HepG2 (cell line): Measurements from ENCODE around the gene ZNF101. TPM values are rescaled to one million over a fixed set of nuclear protein-coding genes. Genes with fewer than 3 reads are reported as not detected.

Experiments
- AKAP8 ChIP-seq: sonication (generic); formaldehyde crosslinking; IDR thresholded peaks from 2 replicates; pipeline ENCODE4 v1.5.1; 2020; ENCODE audit warnings: mild to moderate bottlenecking, missing genetic modification reagents
- CENPBD1 ChIP-seq: sonication (generic); formaldehyde crosslinking; IDR thresholded peaks from 2 replicates; pipeline ENCODE4 v1.8.0; 2022; ENCODE audit warnings: missing genetic modification reagents, low read depth, mild to moderate bottlenecking, borderline replicate concordance
- CENPT ChIP-seq: sonication (generic); formaldehyde crosslinking; IDR thresholded peaks from 2 replicates; pipeline ENCODE4 v1.8.0; 2022; ENCODE audit warnings: low read depth, mild to moderate bottlenecking, moderate library complexity, missing genetic modification reagents
- FOSL2 ChIP-seq: sonication (generic); formaldehyde crosslinking; IDR thresholded peaks from 2 replicates; pipeline ENCODE4 v1.4.0; 2020; ENCODE audit warnings: missing genetic modification reagents
- GATA4 ChIP-seq: sonication (generic); IDR thresholded peaks from 2 replicates; pipeline ENCODE4 v1.6.1; 2016; ENCODE audit warnings: antibody characterized with exemption, low read depth, borderline replicate concordance
- GPBP1L1 ChIP-seq: sonication (generic); formaldehyde crosslinking; IDR thresholded peaks from 2 replicates; pipeline ENCODE4 v1.5.0; 2020; ENCODE audit warnings: mild to moderate bottlenecking, missing genetic modification reagents
- HMG20A ChIP-seq: IDR thresholded peaks from 2 replicates; pipeline ENCODE4 v1.6.1; 2016; ENCODE audit warnings: borderline replicate concordance
- IRX3 ChIP-seq: sonication (generic); formaldehyde crosslinking; IDR thresholded peaks from 2 replicates; pipeline ENCODE4 v1.8.1; 2023; ENCODE audit warnings: mild to moderate bottlenecking, low read depth, missing genetic modification reagents, borderline replicate concordance
- MBD4 ChIP-seq: IDR thresholded peaks from 2 replicates; pipeline ENCODE4 v1.6.1; 2012; ENCODE audit warnings: low read length, inconsistent platforms, borderline replicate concordance
- NFRKB ChIP-seq: fragments of 450-650 bp; IDR thresholded peaks from 2 replicates; pipeline ENCODE4 v1.6.1; 2017
- RAD51 ChIP-seq: fragments of 450-650 bp; IDR thresholded peaks from 2 replicates; pipeline ENCODE4 v1.6.1; 2016; ENCODE audit warnings: borderline replicate concordance
- REL ChIP-seq: sonication (generic); formaldehyde crosslinking; conservative IDR thresholded peaks from 2 replicates; pipeline ENCODE4 v1.8.0; 2022; ENCODE audit warnings: mild to moderate bottlenecking, missing genetic modification reagents, moderate library complexity
- RELA ChIP-seq: sonication (generic); formaldehyde crosslinking; IDR thresholded peaks from 2 replicates; pipeline ENCODE4 v1.4.0; 2020; ENCODE audit warnings: missing genetic modification reagents
- SMARCC2 ChIP-seq: fragments of 450-650 bp; IDR thresholded peaks from 2 replicates; pipeline ENCODE4 v1.6.1; 2017; ENCODE audit warnings: antibody characterized with exemption, mild to moderate bottlenecking
- TARDBP ChIP-seq: sonication (generic); formaldehyde crosslinking; IDR thresholded peaks from 2 replicates; pipeline ENCODE4 v1.8.0; 2022; ENCODE audit warnings: mild to moderate bottlenecking, missing genetic modification reagents
- TCF7L2 ChIP-seq: IDR thresholded peaks from 2 replicates; pipeline ENCODE4 v1.6.1; 2011; ENCODE audit warnings: mild to moderate bottlenecking, low read depth, low read length, moderate library complexity
- THAP7 ChIP-seq: sonication (generic); formaldehyde crosslinking; IDR thresholded peaks from 2 replicates; pipeline ENCODE4 v1.8.1; 2023; ENCODE audit warnings: mild to moderate bottlenecking, missing genetic modification reagents
- ZGPAT ChIP-seq: IDR thresholded peaks from 2 replicates; pipeline ENCODE4 v1.6.1; 2016; ENCODE audit warnings: mild to moderate bottlenecking
- ZNF276 ChIP-seq: sonication (generic); formaldehyde crosslinking; IDR thresholded peaks from 2 replicates; pipeline ENCODE4 v1.4.0; 2020; ENCODE audit warnings: mild to moderate bottlenecking, low read depth, missing genetic modification reagents
- ZNF562 ChIP-seq: sonication (generic); formaldehyde crosslinking; IDR thresholded peaks from 2 replicates; pipeline ENCODE4 v1.8.0; 2022; ENCODE audit warnings: missing genetic modification reagents, borderline replicate concordance
- ZNF569 ChIP-seq: sonication (generic); formaldehyde crosslinking; IDR thresholded peaks from 2 replicates; pipeline ENCODE4 v1.5.0; 2020; ENCODE audit warnings: mild to moderate bottlenecking, missing genetic modification reagents, moderate library complexity, borderline replicate concordance
- ZNF75D ChIP-seq: sonication (generic); formaldehyde crosslinking; IDR thresholded peaks from 2 replicates; pipeline ENCODE4 v1.8.1; 2023; ENCODE audit warnings: missing genetic modification reagents, mild to moderate bottlenecking, borderline replicate concordance
- ZNF782 ChIP-seq: sonication (generic); formaldehyde crosslinking; IDR thresholded peaks from 2 replicates; pipeline ENCODE4 v1.4.0; 2020; ENCODE audit warnings: missing genetic modification reagents, mild to moderate bottlenecking, borderline replicate concordance
- polyA plus RNA-seq, 8 experiments: library from polyadenylated mRNA; depleted of rRNA in 3 of 8; stranded (reverse) in 7 of 8; unstranded in 1 of 8; fragments of >200 nt; fragmentation: Illumina TruSeq in 4 of 8; extraction: Trizol in 4 of 8; gene quantifications; 2 replicates each; pipeline versions ENCODE4 v1.2.1 to v1.2.3, GENCODE V29; 2011 to 2016; ENCODE audit warnings: low read depth in 4 of 8, missing spikeins in 1 of 8, mixed read lengths in 1 of 8; ENCODE audit not compliant: insufficient read depth in 1 of 8
- total RNA-seq, 5 experiments: library from RNA; depleted of rRNA; stranded (reverse); fragments of >200 nt; fragmentation: Illumina TruSeq; extraction: Trizol; gene quantifications; 2 replicates each; pipeline ENCODE4 v1.2.3, GENCODE V29; 2016; ENCODE audit warnings: low read depth in 1 of 5

The ZNF101 gene
- total and polyA plus RNA-seq, 2 of the 13 experiments (the other 11 are each of a cell fraction or from before 2014, with no cell fraction given), result 12.9 to 28.9 TPM

GRCh38 chr19:19732579-19733501 is 64.2 kb downstream of the ZNF101 start, which contains the start of gene ZNF14 (continued):
- TF ChIP-seq CENPBD1 (CRISPR knock-in tag), result no peak
- TF ChIP-seq ZNF562 (CRISPR knock-in tag), result no peak
- TF ChIP-seq NFRKB, result no peak
- TF ChIP-seq TCF7L2, result no peak
- no peak for TF ChIP-seq HMG20A (CRISPR knock-in tag)
- TF ChIP-seq ZNF75D (CRISPR knock-in tag), result no peak
- no peak for TF ChIP-seq IRX3
- TF ChIP-seq AKAP8 (CRISPR knock-in tag), result peak; percentile 70; the same call in 1 of the 2 replicates
- 0 out of 2 replicates have a peak, but pooled peaks have one; percentile 44 for TF ChIP-seq ZNF782 (CRISPR knock-in tag)
- TF ChIP-seq GATA4, result no peak; the same call in 1 of the 2 replicates
- TF ChIP-seq GPBP1L1 (CRISPR knock-in tag), result no peak
- 0 out of 2 replicates have a peak, but pooled peaks have one; percentile 60 for TF ChIP-seq TARDBP (CRISPR knock-in tag)
- no peak for TF ChIP-seq RELA (CRISPR knock-in tag)
- no peak for TF ChIP-seq FOSL2 (CRISPR knock-in tag)
- TF ChIP-seq RAD51, result no peak
- TF ChIP-seq REL (CRISPR knock-in tag), result 0 out of 2 replicates have a peak, but pooled peaks have one; percentile 51
- peak; percentile 65; the same call in 1 of the 2 replicates for TF ChIP-seq ZGPAT
- no peak for TF ChIP-seq MBD4
- TF ChIP-seq SMARCC2, result no peak
- no peak for TF ChIP-seq CENPT
- TF ChIP-seq ZNF569 (CRISPR knock-in tag), result no peak
- peak; percentile 68; the same call in 1 of the 2 replicates for TF ChIP-seq ZNF276 (CRISPR knock-in tag)
- no peak for TF ChIP-seq THAP7 (CRISPR knock-in tag)
